GM23248 (cell line): ENCODE measurements around the gene PXDN.

ENCODE experiments used
- EZH2 ChIP-seq: fragments of 200-600 bp; sonication (generic); IDR thresholded peaks from 2 replicates; pipeline ENCODE4 v1.6.1; 2018; ENCODE audit warnings: antibody characterized with exemption, mild to moderate bottlenecking; ENCODE audit not compliant: insufficient read depth, poor library complexity, severe bottlenecking
- EZH2phosphoT487 ChIP-seq: fragments of 200-600 bp; sonication (generic); IDR thresholded peaks from 2 replicates; pipeline ENCODE4 v1.6.1; 2018; ENCODE audit warnings: antibody characterized with exemption, moderate library complexity, mild to moderate bottlenecking, low read depth; ENCODE audit not compliant: insufficient read depth

- no peak for TF ChIP-seq EZH2
- TF ChIP-seq EZH2phosphoT487 = no peak
These were observed 85.7 kb downstream of the PXDN start for GRCh38 chr2:1658394-1659151.
